Neural progenitor cell (in vitro differentiated cells): ENCODE results near the gene PACSIN3. TPM values are rescaled to one million over a fixed set of nuclear protein-coding genes. Genes with fewer than 3 reads are reported as not detected.
A peak's percentile ranks its signal among the peaks of the same experiment; 100 is the strongest.

Source experiments
- DNase-seq: peaks from one replicate; pipeline ENCODE4 v3.0.0-alpha.2; 2016; ENCODE audit warnings: low spot score
- H2AFZ ChIP-seq: fragments of 200-600 bp; sonication (generic); replicated peaks from 2 replicates; pipeline ENCODE4 v1.6.1; 2016; ENCODE audit warnings: antibody characterized with exemption
- H3F3A ChIP-seq: fragments of 200-600 bp; sonication (generic); 2 replicates; pipeline ENCODE4 v1.6.1; 2016; ENCODE audit warnings: antibody characterized with exemption, low read depth
- H3K27ac ChIP-seq: fragments of 200-600 bp; sonication (generic); 2 replicates; pipeline ENCODE4 v1.5.1; 2016; ENCODE audit warnings: mild to moderate bottlenecking
- H3K27me3 ChIP-seq: fragments of 200-600 bp; sonication (generic); 2 replicates; pipeline ENCODE4 v1.6.1; 2016; ENCODE audit warnings: mild to moderate bottlenecking, moderate library complexity
- H3K36me3 ChIP-seq: fragments of 200-600 bp; sonication (generic); 2 replicates; pipeline ENCODE4 v1.5.1; 2016
- H3K4me1 ChIP-seq: fragments of 200-600 bp; sonication (generic); 2 replicates; pipeline ENCODE4 v1.6.1; 2016; ENCODE audit warnings: mixed run types
- H3K4me2 ChIP-seq: fragments of 200-600 bp; sonication (generic); 2 replicates; pipeline ENCODE4 v1.6.1; 2016
- H3K4me3 ChIP-seq: fragments of 200-600 bp; sonication (generic); 2 replicates; pipeline ENCODE4 v1.5.1; 2016
- H3K79me2 ChIP-seq: fragments of 200-600 bp; sonication (generic); 2 replicates; pipeline ENCODE4 v1.6.1; 2016; ENCODE audit warnings: low read depth
- H3K9ac ChIP-seq: fragments of 200-600 bp; sonication (generic); 2 replicates; pipeline ENCODE4 v1.6.1; 2016
- H3K9me3 ChIP-seq: fragments of 200-600 bp; sonication (generic); 2 replicates; pipeline ENCODE4 v1.5.1; 2016; ENCODE audit warnings: low read depth
- H4K20me1 ChIP-seq: fragments of 200-600 bp; sonication (generic); 2 replicates; pipeline ENCODE4 v1.6.1; 2016; ENCODE audit warnings: low read depth
- H3K27ac Mint-ChIP-seq: 3 replicates; pipeline ENCODE4 v1.8.0; 2021; ENCODE audit warnings: mixed read lengths
- H3K27me3 Mint-ChIP-seq: 2 replicates; pipeline ENCODE4 v1.8.0; 2022; ENCODE audit warnings: low read depth, mild to moderate bottlenecking, inconsistent platforms, moderate library complexity, mixed read lengths; ENCODE audit not compliant: insufficient read depth
- H3K36me3 Mint-ChIP-seq: 3 replicates; pipeline ENCODE4 v1.8.0; 2021; ENCODE audit warnings: mixed read lengths
- H3K4me1 Mint-ChIP-seq: 3 replicates; pipeline ENCODE4 v1.8.0; 2021; ENCODE audit warnings: mixed read lengths
- H3K4me3 Mint-ChIP-seq: 3 replicates; pipeline ENCODE4 v1.8.0; 2021; ENCODE audit warnings: mild to moderate bottlenecking, moderate library complexity, mixed read lengths
- H3K9me3 Mint-ChIP-seq: 3 replicates; pipeline ENCODE4 v1.8.0; 2020; ENCODE audit warnings: mixed read lengths
- CTCF ChIP-seq: fragments of 200-600 bp; sonication (generic); IDR thresholded peaks from 2 replicates; pipeline ENCODE4 v1.5.1; 2017; ENCODE audit warnings: antibody characterized with exemption, mild to moderate bottlenecking
- EZH2 ChIP-seq: fragments of 200-600 bp; sonication (generic); IDR thresholded peaks from 2 replicates; pipeline ENCODE4 v1.6.1; 2017; ENCODE audit warnings: antibody characterized with exemption, mild to moderate bottlenecking, moderate library complexity
- EZH2phosphoT487 ChIP-seq: fragments of 200-600 bp; sonication (generic); IDR thresholded peaks from 2 replicates; pipeline ENCODE4 v1.6.1; 2017; ENCODE audit warnings: antibody characterized with exemption
- total RNA-seq: library from RNA; depleted of rRNA; stranded (reverse); fragments of >200 nt; gene quantifications from 2 replicates; pipeline ENCODE4 v1.2.3, GENCODE V29; 2015; ENCODE audit warnings: low replicate concordance

The PACSIN3 gene
- total RNA-seq, 1 donor from 2014 or later: 7.1 TPM

- peaks cover 29% of the 10 kb centered on the region for H3F3A ChIP-seq
- H3K4me3 ChIP-seq: no peak overlapping the region
- Mint-ChIP-seq H3K4me1 (peaks cover 3% of the 10 kb centered on the region), H3K27ac (peak overlapping the region; percentile 33), H3K9me3 (no peaks in the 10 kb centered on the region), H3K4me3 (no peak overlapping the region), H3K27me3 (peaks cover 4% of the 10 kb centered on the region), H3K36me3 (peaks cover 11% of the 10 kb centered on the region)
- H3K79me2 ChIP-seq: no peaks in the 10 kb centered on the region
- H3K27ac ChIP-seq: peak overlapping the region; percentile 18
- H3K9me3 ChIP-seq: no peaks in the 10 kb centered on the region
- no peaks in the 10 kb centered on the region for H3K4me1 ChIP-seq
- no peak overlapping the region for H3K9ac ChIP-seq
- no peaks in the 10 kb centered on the region for H3K36me3 ChIP-seq
- DNase-seq: peak; percentile 87
- TF ChIP-seq EZH2phosphoT487 (no peak), CTCF (peak; percentile 66)
- H2AFZ ChIP-seq: no peak overlapping the region
- no peak overlapping the region for H3K4me2 ChIP-seq
- no peaks in the 10 kb centered on the region for H3K27me3 ChIP-seq
- peaks cover 15% of the 10 kb centered on the region for H4K20me1 ChIP-seq
These were observed 24.9 kb downstream of the PACSIN3 start for GRCh38 chr11:47161134-47161854.

- peaks cover 29% of the 10 kb centered on the region for H3F3A ChIP-seq
- Mint-ChIP-seq H3K36me3 (peaks cover 9% of the 10 kb centered on the region), H3K27ac (peak overlapping the region; percentile 33), H3K4me1 (peaks cover 3% of the 10 kb centered on the region), H3K27me3 (peaks cover 4% of the 10 kb centered on the region), H3K4me3 (no peak overlapping the region), H3K9me3 (no peaks in the 10 kb centered on the region)
- no peaks in the 10 kb centered on the region for H3K36me3 ChIP-seq
- no peak overlapping the region for H2AFZ ChIP-seq
- peaks cover 15% of the 10 kb centered on the region for H4K20me1 ChIP-seq
- no peaks in the 10 kb centered on the region for H3K9me3 ChIP-seq
- H3K4me2 ChIP-seq: no peak overlapping the region
- no peak overlapping the region for H3K9ac ChIP-seq
- no peaks in the 10 kb centered on the region for H3K4me1 ChIP-seq
- H3K4me3 ChIP-seq: no peak overlapping the region
- TF ChIP-seq EZH2phosphoT487 (no peak), CTCF (no peak), EZH2 (no peak)
- no peaks in the 10 kb centered on the region for H3K27me3 ChIP-seq
- no peak overlapping the region for H3K27ac ChIP-seq
- H3K79me2 ChIP-seq: no peaks in the 10 kb centered on the region
- DNase-seq: no peak
These were observed 25.5 kb downstream of the PACSIN3 start for GRCh38 chr11:47160753-47161133.

- Mint-ChIP-seq H3K9me3 (no peaks in the 10 kb centered on the region), H3K36me3 (peaks cover 5% of the 10 kb centered on the region), H3K4me3 (no peak overlapping the region), H3K4me1 (peaks cover 18% of the 10 kb centered on the region), H3K27ac (no peak overlapping the region), H3K27me3 (peaks cover 2% of the 10 kb centered on the region)
- Histone ChIP-seq H3K9me3 (no peaks in the 10 kb centered on the region), H3K36me3 (no peaks in the 10 kb centered on the region), H3F3A (peaks cover 33% of the 10 kb centered on the region), H3K79me2 (no peaks in the 10 kb centered on the region), H3K27ac (no peak overlapping the region), H3K4me3 (no peak overlapping the region), H4K20me1 (peaks cover 23% of the 10 kb centered on the region), H2AFZ (no peak overlapping the region), H3K4me1 (peaks cover 3% of the 10 kb centered on the region), H3K27me3 (no peaks in the 10 kb centered on the region), H3K9ac (no peak overlapping the region), H3K4me2 (no peak overlapping the region)
- TF ChIP-seq EZH2phosphoT487 (no peak), EZH2 (no peak), CTCF (no peak)
- no peak for DNase-seq
These were observed 28.0 kb downstream of the PACSIN3 start for GRCh38 chr11:47158242-47158641.
